ENCODE measurements around the gene GJC2.

DNA sequence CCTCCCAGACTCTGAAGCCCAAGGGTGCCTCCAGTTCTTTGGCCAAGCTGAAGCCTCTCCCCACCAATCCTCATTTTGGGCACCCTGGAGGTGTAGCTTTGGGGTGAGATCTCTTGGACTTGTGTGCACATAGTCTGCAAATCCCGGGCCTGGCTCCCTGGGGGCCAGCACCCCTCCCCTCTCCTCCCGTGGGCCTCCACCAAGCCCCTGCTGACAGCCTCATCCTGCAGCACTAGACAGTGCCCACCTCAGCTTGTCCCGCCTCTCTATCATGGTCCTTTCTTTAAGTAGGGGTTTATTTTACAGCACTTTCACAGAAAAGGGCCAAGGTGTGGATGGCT is 3.2 kb downstream of the GJC2 start:
- TF ChIP-seq, protein P1, sequence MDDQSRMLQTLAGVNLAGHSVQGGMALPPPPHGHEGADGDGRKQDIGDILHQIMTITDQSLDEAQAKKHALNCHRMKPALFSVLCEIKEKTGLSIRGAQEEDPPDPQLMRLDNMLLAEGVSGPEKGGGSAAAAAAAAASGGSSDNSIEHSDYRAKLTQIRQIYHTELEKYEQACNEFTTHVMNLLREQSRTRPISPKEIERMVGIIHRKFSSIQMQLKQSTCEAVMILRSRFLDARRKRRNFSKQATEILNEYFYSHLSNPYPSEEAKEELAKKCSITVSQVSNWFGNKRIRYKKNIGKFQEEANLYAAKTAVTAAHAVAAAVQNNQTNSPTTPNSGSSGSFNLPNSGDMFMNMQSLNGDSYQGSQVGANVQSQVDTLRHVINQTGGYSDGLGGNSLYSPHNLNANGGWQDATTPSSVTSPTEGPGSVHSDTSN (IDR thresholded peaks at IDR 0.05), result no peak
- TF ChIP-seq, protein P2, sequence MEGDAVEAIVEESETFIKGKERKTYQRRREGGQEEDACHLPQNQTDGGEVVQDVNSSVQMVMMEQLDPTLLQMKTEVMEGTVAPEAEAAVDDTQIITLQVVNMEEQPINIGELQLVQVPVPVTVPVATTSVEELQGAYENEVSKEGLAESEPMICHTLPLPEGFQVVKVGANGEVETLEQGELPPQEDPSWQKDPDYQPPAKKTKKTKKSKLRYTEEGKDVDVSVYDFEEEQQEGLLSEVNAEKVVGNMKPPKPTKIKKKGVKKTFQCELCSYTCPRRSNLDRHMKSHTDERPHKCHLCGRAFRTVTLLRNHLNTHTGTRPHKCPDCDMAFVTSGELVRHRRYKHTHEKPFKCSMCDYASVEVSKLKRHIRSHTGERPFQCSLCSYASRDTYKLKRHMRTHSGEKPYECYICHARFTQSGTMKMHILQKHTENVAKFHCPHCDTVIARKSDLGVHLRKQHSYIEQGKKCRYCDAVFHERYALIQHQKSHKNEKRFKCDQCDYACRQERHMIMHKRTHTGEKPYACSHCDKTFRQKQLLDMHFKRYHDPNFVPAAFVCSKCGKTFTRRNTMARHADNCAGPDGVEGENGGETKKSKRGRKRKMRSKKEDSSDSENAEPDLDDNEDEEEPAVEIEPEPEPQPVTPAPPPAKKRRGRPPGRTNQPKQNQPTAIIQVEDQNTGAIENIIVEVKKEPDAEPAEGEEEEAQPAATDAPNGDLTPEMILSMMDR (IDR thresholded peaks at IDR 0.05), result no peak
- TF ChIP-seq EP300 (IDR thresholded peaks at IDR 0.05; ENCODE audit: borderline replicate concordance in 1 of 2, low read depth in 1 of 2, low read length in 1 of 2) (no peak), SIN3A (IDR thresholded peaks at IDR 0.05; ENCODE audit: borderline replicate concordance, low read depth, low read length) (no peak), FOXJ3 (CRISPR knock-in tag; IDR thresholded peaks at IDR 0.05) (no peak), YY1 (IDR thresholded peaks at IDR 0.05; ENCODE audit: low read depth) (no peak), ELF1 (IDR thresholded peaks at IDR 0.05) (no peak), MXI1 (IDR thresholded peaks at IDR 0.05; ENCODE audit: low read depth, low read length) (no peak)
- TF ChIP-seq, protein P3, sequence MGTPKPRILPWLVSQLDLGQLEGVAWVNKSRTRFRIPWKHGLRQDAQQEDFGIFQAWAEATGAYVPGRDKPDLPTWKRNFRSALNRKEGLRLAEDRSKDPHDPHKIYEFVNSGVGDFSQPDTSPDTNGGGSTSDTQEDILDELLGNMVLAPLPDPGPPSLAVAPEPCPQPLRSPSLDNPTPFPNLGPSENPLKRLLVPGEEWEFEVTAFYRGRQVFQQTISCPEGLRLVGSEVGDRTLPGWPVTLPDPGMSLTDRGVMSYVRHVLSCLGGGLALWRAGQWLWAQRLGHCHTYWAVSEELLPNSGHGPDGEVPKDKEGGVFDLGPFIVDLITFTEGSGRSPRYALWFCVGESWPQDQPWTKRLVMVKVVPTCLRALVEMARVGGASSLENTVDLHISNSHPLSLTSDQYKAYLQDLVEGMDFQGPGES (IDR thresholded peaks at IDR 0.05; ENCODE audit: low read depth, low read length), result no peak
- TF ChIP-seq, protein P4, sequence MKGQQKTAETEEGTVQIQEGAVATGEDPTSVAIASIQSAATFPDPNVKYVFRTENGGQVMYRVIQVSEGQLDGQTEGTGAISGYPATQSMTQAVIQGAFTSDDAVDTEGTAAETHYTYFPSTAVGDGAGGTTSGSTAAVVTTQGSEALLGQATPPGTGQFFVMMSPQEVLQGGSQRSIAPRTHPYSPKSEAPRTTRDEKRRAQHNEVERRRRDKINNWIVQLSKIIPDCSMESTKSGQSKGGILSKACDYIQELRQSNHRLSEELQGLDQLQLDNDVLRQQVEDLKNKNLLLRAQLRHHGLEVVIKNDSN (IDR thresholded peaks at IDR 0.05; ENCODE audit: borderline replicate concordance, low read depth), result no peak
- TF ChIP-seq, protein P5, sequence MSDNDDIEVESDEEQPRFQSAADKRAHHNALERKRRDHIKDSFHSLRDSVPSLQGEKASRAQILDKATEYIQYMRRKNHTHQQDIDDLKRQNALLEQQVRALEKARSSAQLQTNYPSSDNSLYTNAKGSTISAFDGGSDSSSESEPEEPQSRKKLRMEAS (IDR thresholded peaks at IDR 0.05; ENCODE audit: low read depth), result no peak
